Liver (tissue), 3 donors: ENCODE measurements around the gene KIN.

ENCODE experiments used
- ATF3 ChIP-seq: IDR thresholded peaks from 2 replicates; pipeline ENCODE4 v1.6.1; 2016; ENCODE audit warnings: antibody characterized with exemption
- EGR1 ChIP-seq, 2 donors: IDR thresholded peaks; 2 replicates each; pipeline ENCODE4 v1.6.1; 2016 to 2018; ENCODE audit warnings: antibody characterized with exemption in 2 of 2, low read depth in 2 of 2
- FOXA1 ChIP-seq: IDR thresholded peaks from 2 replicates; pipeline ENCODE4 v1.6.1; 2016; ENCODE audit warnings: antibody characterized with exemption
- GABPA ChIP-seq, 2 donors: IDR thresholded peaks in 1 of 2; conservative IDR thresholded peaks in 1 of 2; 2 replicates each; pipeline ENCODE4 v1.6.1; 2016; ENCODE audit warnings: antibody characterized with exemption in 2 of 2, mild to moderate bottlenecking in 1 of 2, moderate library complexity in 1 of 2
- JUND ChIP-seq, 2 donors: IDR thresholded peaks; 2 replicates each; pipeline ENCODE4 v1.6.1; 2016; ENCODE audit warnings: antibody characterized with exemption in 2 of 2
- RAD21 ChIP-seq, 2 donors: IDR thresholded peaks; 2 replicates each; pipeline ENCODE4 v1.6.1; 2016; ENCODE audit warnings: antibody characterized with exemption in 2 of 2, mild to moderate bottlenecking in 2 of 2
- RXRA ChIP-seq, 2 donors: IDR thresholded peaks; 2 replicates each; pipeline ENCODE4 v1.6.1; 2017 to 2018; ENCODE audit warnings: antibody characterized with exemption in 2 of 2, mild to moderate bottlenecking in 1 of 2
- SP1 ChIP-seq: IDR thresholded peaks from 2 replicates; pipeline ENCODE4 v1.6.1; 2018; ENCODE audit warnings: antibody characterized with exemption, mild to moderate bottlenecking
- TAF1 ChIP-seq: conservative IDR thresholded peaks from 2 replicates; pipeline ENCODE4 v1.6.1; 2016; ENCODE audit warnings: antibody characterized with exemption, mild to moderate bottlenecking
- ZBTB33 ChIP-seq: IDR thresholded peaks from 2 replicates; pipeline ENCODE4 v1.6.1; 2016; ENCODE audit warnings: antibody characterized with exemption
- TF ChIP-seq, protein P1 (sequence below): fragments of 150-350 bp; IDR thresholded peaks from 2 replicates; pipeline ENCODE4 v1.5.1; 2017; ENCODE audit warnings: improper control_type of control experiment, low read depth, low read length; ENCODE audit not compliant: missing input control
- TF ChIP-seq, protein P2 (sequence below): IDR thresholded peaks from 2 replicates; pipeline ENCODE4 v1.6.1; 2016; ENCODE audit warnings: antibody characterized with exemption, mild to moderate bottlenecking
- TF ChIP-seq, protein P3 (sequence below): IDR thresholded peaks from 2 replicates; pipeline ENCODE4 v1.6.1; 2016; ENCODE audit warnings: antibody characterized with exemption
- donor health status: healthy.
- donor health status: healthy.

- TF ChIP-seq, protein P1, sequence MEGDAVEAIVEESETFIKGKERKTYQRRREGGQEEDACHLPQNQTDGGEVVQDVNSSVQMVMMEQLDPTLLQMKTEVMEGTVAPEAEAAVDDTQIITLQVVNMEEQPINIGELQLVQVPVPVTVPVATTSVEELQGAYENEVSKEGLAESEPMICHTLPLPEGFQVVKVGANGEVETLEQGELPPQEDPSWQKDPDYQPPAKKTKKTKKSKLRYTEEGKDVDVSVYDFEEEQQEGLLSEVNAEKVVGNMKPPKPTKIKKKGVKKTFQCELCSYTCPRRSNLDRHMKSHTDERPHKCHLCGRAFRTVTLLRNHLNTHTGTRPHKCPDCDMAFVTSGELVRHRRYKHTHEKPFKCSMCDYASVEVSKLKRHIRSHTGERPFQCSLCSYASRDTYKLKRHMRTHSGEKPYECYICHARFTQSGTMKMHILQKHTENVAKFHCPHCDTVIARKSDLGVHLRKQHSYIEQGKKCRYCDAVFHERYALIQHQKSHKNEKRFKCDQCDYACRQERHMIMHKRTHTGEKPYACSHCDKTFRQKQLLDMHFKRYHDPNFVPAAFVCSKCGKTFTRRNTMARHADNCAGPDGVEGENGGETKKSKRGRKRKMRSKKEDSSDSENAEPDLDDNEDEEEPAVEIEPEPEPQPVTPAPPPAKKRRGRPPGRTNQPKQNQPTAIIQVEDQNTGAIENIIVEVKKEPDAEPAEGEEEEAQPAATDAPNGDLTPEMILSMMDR, result no peak
- TF ChIP-seq GABPA (IDR thresholded peaks at IDR 0.05 in 1 of 2, conservative IDR thresholded peaks at IDR 0.05 in 1 of 2), result no peak
- TF ChIP-seq SP1, result no peak
- no peak for TF ChIP-seq EGR1 (IDR thresholded peaks at IDR 0.05; ENCODE audit: low read depth in 2 of 2)
- TF ChIP-seq, protein P2, sequence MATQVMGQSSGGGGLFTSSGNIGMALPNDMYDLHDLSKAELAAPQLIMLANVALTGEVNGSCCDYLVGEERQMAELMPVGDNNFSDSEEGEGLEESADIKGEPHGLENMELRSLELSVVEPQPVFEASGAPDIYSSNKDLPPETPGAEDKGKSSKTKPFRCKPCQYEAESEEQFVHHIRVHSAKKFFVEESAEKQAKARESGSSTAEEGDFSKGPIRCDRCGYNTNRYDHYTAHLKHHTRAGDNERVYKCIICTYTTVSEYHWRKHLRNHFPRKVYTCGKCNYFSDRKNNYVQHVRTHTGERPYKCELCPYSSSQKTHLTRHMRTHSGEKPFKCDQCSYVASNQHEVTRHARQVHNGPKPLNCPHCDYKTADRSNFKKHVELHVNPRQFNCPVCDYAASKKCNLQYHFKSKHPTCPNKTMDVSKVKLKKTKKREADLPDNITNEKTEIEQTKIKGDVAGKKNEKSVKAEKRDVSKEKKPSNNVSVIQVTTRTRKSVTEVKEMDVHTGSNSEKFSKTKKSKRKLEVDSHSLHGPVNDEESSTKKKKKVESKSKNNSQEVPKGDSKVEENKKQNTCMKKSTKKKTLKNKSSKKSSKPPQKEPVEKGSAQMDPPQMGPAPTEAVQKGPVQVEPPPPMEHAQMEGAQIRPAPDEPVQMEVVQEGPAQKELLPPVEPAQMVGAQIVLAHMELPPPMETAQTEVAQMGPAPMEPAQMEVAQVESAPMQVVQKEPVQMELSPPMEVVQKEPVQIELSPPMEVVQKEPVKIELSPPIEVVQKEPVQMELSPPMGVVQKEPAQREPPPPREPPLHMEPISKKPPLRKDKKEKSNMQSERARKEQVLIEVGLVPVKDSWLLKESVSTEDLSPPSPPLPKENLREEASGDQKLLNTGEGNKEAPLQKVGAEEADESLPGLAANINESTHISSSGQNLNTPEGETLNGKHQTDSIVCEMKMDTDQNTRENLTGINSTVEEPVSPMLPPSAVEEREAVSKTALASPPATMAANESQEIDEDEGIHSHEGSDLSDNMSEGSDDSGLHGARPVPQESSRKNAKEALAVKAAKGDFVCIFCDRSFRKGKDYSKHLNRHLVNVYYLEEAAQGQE, result no peak
- TF ChIP-seq, protein P3, sequence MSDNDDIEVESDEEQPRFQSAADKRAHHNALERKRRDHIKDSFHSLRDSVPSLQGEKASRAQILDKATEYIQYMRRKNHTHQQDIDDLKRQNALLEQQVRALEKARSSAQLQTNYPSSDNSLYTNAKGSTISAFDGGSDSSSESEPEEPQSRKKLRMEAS, result no peak
- TF ChIP-seq ATF3, result no peak
- TF ChIP-seq RAD21 (IDR thresholded peaks at IDR 0.05), result no peak
- TF ChIP-seq JUND (IDR thresholded peaks at IDR 0.05), result no peak
- no peak for TF ChIP-seq ZBTB33
- TF ChIP-seq FOXA1, result no peak
- no peak for TF ChIP-seq RXRA (IDR thresholded peaks at IDR 0.05)
- TF ChIP-seq TAF1, result no peak
Observed at GRCh38 chr10:7797582-7797981, 9.8 kb upstream of the KIN start.
